Heart left ventricle (tissue), 16 donors: ENCODE data around the gene GGT7. TPM values are rescaled to one million over a fixed set of nuclear protein-coding genes. Genes with fewer than 3 reads are reported as not detected.
"Not testable (repeated sequence)": the region's sequence is repeated elsewhere in the genome, so short reads cannot be mapped to it uniquely, and the experiment has no call there.

ENCODE experiments used
- ATAC-seq, 4 donors: fragments of 200-7000 bp; cut with Tn5 transposase; one replicate each; pipeline ENCODE4 v1.9.1; 2020 to 2022; ENCODE audit warnings: moderate library complexity in 4 of 4, mild to moderate bottlenecking in 3 of 4, moderate number of reproducible peaks in 1 of 4
- DNase-seq, 5 donors: peaks; one replicate each; pipeline ENCODE4 v3.0.0-alpha.2; 2020
- H3K27ac ChIP-seq, 12 donors: fragments of 200-600 bp; sonication (generic) in 4 of 12; one replicate each; pipeline versions ENCODE4 v1.5.0 to v1.8.0; 2016 to 2022; ENCODE audit warnings: mild to moderate bottlenecking in 2 of 12
- H3K27me3 ChIP-seq, 9 donors: fragments of 200-600 bp; sonication (generic) in 2 of 9; one replicate each; pipeline versions ENCODE4 v1.5.1 to v1.8.0; 2016 to 2022; ENCODE audit warnings: mild to moderate bottlenecking in 3 of 9
- H3K36me3 ChIP-seq, 9 donors: fragments of 200-600 bp; sonication (generic) in 2 of 9; one replicate each; pipeline versions ENCODE4 v1.5.0 to v1.8.0; 2018 to 2022; ENCODE audit warnings: mild to moderate bottlenecking in 2 of 9
- H3K4me1 ChIP-seq, 12 donors: fragments of 200-600 bp; sonication (generic) in 4 of 12; one replicate each; pipeline versions ENCODE4 v1.5.0 to v1.8.0; 2016 to 2022; ENCODE audit warnings: mild to moderate bottlenecking in 3 of 12
- H3K4me3 ChIP-seq, 12 donors: fragments of 200-600 bp; sonication (generic) in 4 of 12; one replicate each; pipeline versions ENCODE4 v1.5.0 to v1.8.0; 2017 to 2022; ENCODE audit warnings: mild to moderate bottlenecking in 9 of 12, moderate library complexity in 4 of 12
- H3K9me3 ChIP-seq, 12 donors: fragments of 200-600 bp; sonication (generic) in 4 of 12; one replicate each; pipeline versions ENCODE4 v1.5.0 to v1.8.0; 2016 to 2022; ENCODE audit warnings: mild to moderate bottlenecking in 1 of 12
- POLR2A ChIP-seq, 2 donors: fragments of 450-650 bp; IDR thresholded peaks; one replicate each; pipeline ENCODE4 v1.6.1; 2017; ENCODE audit warnings: antibody characterized with exemption in 2 of 2, mild to moderate bottlenecking in 2 of 2, moderate library complexity in 2 of 2
- WGBS, 4 donors: extraction: QIAGEN DNeasy Blood & Tissue Kit in 2 of 4; methylation state at CpG; one replicate each; pipeline versions ENCODE4 v1.1.5 to v1.1.7; 2013 to 2018; 5-methylcytosine and 5-hydroxymethylcytosine counted together
- intact Hi-C, 10 donors: fragments of 100-400 bp; cut with DNase I; formaldehyde crosslinking; loops; one replicate each; pipeline versions ENCODE4 v1.11.1 to v1.14.2; 2022
- polyA plus RNA-seq, 2 donors: library from polyadenylated mRNA; stranded (reverse); fragments of 200-250 nt; gene quantifications; one replicate each; pipeline ENCODE4 v1.2.3, GENCODE V29; 2013
- total RNA-seq, 9 donors: library from RNA; depleted of rRNA in 2 of 9; stranded (reverse); fragments of >200 nt in 2 of 9; fragmentation: NEBNext Ultra II Directional in 3 of 9; extraction: Animal tissue kit (Norgen Biotek cat#: 25700) in 3 of 9; gene quantifications; one replicate each; pipeline versions ENCODE4 v1.1.0 to v1.2.4, GENCODE V29; 2016 to 2023
- TF ChIP-seq, protein P1 (sequence below), 12 donors: fragments of 200-600 bp; sonication (generic) in 4 of 12; IDR thresholded peaks; one replicate each; pipeline versions ENCODE4 v1.5.0 to v1.8.0; 2018 to 2022; ENCODE audit warnings: antibody characterized with exemption in 12 of 12, mild to moderate bottlenecking in 5 of 12
- donor health status: ischemic (EF 13 %, LVEDD 7.1; RV severe dilation, severe dysfunction).
- donor health status: healthy with polysubstance abuse.
- donor health status: DM: no; HTN: yes; CAD: no.
- donor health status: DM: no; HTN: no; CAD: no.
- donor health status: ischemic (EF 25% LVEDD 6.9; RV normal size, moderate dysfunction).
- donor health status: ischemic (EF 25% LVEDD 5.7; RV mildly dilated, moderate dysfunction).
- donor health status: healthy.
- donor health status: DM: yes; HTN: yes; CAD: no.
- donor health status: ischemic (EF 35%, LVEDD 5.7; RV mildly dilated, moderate dysfunction).
- donor health status: nonischemic (EF 11% LVEDD 7.7; RV severe dilation, severe dysfunction).
- donor health status: DM: yes; HTN: yes; CAD: no.
- donor health status: PGD.
- donor health status: ischemic (EF 29% LVEDD 5.4; RV normal size, mild dysfunction).
- donor health status: nonischemic (EF 23%, LVEDD 6.1; RV moderate dilation, normal function).

The GGT7 gene
- total and polyA plus RNA-seq, 11 donors = 7.9 to 30.7 (median 17.5) TPM

DNA sequence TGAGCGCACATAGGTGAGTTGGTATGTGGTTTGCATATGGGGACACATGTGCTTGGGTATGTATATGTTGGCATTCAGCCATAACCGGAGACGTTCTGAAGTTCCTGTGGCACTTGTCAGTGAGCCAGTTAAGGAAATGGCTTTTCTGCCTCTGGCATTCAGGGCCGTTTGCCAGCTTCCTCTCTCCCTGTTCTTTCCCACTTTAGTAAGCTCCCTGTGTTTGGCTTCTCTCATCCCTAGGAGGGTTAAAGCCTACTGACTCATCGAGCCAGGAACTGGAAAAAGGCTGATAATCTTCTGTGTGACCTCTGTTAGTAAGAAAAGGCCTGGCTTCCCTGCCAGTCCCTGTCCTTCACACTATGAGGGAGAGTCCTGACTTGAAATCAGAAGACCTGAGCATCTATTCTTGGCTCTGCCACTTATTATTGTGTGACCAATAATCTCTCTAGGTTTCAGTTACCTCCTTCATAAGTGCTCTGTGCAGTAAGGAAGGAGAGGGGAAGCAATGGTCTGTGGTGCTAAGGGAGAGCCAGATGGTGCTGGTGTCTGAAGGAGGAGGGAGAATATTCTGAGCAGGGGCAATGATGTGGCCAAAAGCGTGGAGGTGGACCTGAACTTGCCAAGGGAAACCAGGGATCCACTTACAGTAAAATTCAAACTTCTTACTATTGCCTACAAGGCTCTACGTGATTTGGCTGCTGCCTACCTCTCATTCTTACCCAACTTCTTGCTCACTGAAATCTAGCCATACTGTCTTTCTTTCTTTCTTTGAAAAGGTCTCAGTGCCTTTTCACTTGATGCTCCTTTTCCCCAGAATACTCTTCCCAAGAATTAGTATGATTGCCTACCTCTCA lies 35.2 kb upstream of the GGT7 start:
- 22 to 29% (median 23%) methylated on average over 7 of the region's 7 CpGs for WGBS, 4 donors
- peak; percentile 90 to 97 (median 97) for ATAC-seq
- Histone ChIP-seq H3K27ac (peak overlapping the region; percentile 50 to 89 (median 80)), H3K4me1 (peaks cover 8 to 47% (median 25%) of the 10 kb centered on the region in 12 donors), H3K27me3 (no peaks in the 10 kb centered on the region), H3K9me3 (no peaks in the 10 kb centered on the region), H3K4me3 (no peak overlapping the region), H3K36me3 (no peaks in the 10 kb centered on the region)
- intact Hi-C loops = no loop called here
- peak in 4 of 5 donors; percentile 57 to 80 (median 68) for DNase-seq
- TF ChIP-seq POLR2A (IDR thresholded peaks at IDR 0.05) = no peak
- TF ChIP-seq, protein P1, sequence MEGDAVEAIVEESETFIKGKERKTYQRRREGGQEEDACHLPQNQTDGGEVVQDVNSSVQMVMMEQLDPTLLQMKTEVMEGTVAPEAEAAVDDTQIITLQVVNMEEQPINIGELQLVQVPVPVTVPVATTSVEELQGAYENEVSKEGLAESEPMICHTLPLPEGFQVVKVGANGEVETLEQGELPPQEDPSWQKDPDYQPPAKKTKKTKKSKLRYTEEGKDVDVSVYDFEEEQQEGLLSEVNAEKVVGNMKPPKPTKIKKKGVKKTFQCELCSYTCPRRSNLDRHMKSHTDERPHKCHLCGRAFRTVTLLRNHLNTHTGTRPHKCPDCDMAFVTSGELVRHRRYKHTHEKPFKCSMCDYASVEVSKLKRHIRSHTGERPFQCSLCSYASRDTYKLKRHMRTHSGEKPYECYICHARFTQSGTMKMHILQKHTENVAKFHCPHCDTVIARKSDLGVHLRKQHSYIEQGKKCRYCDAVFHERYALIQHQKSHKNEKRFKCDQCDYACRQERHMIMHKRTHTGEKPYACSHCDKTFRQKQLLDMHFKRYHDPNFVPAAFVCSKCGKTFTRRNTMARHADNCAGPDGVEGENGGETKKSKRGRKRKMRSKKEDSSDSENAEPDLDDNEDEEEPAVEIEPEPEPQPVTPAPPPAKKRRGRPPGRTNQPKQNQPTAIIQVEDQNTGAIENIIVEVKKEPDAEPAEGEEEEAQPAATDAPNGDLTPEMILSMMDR (IDR thresholded peaks at IDR 0.05) = no peak

DNA sequence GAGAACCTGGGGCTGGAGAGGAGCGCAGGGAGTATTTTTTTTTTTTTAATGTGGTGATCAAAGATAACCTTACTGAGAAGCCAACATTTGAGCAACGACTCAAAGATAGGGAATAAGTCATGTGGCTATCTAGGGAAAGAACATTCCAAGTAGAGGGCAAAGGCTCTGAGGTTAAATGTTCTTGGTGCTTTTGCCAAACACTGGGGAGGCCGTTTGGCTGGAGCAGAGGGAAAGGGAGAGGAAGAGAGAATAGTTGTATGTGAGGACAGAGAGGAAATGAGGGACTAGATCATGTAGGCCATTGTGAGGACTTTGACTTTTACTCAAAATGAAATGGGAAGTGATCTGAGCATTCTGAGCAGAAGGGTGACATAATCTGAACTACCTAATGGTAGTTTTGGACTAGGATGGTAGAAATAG lies 31.6 kb upstream of the GGT7 start:
- WGBS, 4 donors = 30 to 40% (median 32%) methylated on average over 3 of the region's 3 CpGs
- H3K4me1 ChIP-seq = peaks cover 8 to 47% (median 25%) of the 10 kb centered on the region in 12 donors
- peaks cover 0 to 9% (median 0%) of the 10 kb centered on the region in 9 donors for H3K36me3 ChIP-seq
- H3K27me3 ChIP-seq = no peaks in the 10 kb centered on the region
- H3K4me3 ChIP-seq = no peak overlapping the region
- intact Hi-C loops = no loop called here
- no peak for TF ChIP-seq POLR2A (IDR thresholded peaks at IDR 0.05)
- TF ChIP-seq, protein P1 (IDR thresholded peaks at IDR 0.05) = no peak
- H3K9me3 ChIP-seq = no peaks in the 10 kb centered on the region
- H3K27ac ChIP-seq = peak overlapping the region in 8 of 12 donors; percentile 2 to 85 (median 36)
- no peak for DNase-seq
- ATAC-seq = no peak

DNA sequence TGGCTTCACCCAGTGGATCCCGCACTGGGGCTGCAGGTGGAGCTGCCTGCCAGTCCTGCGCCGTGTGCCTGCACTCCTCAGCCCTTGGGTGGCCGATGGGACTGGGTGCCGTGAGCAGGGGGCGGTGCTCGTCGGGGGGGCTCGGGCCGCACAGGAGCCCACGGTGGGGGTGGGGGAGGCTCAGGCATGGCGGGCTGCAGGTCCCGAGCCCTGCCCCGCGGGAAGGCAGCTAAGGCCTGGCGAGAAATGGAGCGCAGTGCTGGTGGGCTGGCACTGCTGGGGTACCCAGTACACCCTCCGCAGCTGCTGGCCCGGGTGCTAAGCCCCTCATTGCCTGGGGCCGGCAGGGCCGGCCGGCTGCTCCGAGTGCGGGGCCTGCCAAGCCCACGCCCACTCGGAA lies 26.1 kb upstream of the GGT7 start:
- Histone ChIP-seq H3K4me1 (peaks cover 0 to 36% (median 15%) of the 10 kb centered on the region in 12 donors), H3K27ac (peak overlapping the region in 2 of 12 donors; percentile 13 to 16)
- H3K27me3 ChIP-seq, H3K4me3 ChIP-seq, DNase-seq, H3K36me3 ChIP-seq, ATAC-seq, intact Hi-C loops, H3K9me3 ChIP-seq: not testable (repeated sequence)
- WGBS, 4 donors = 90 to 97% (median 93%) methylated on average over 11 to 26 of the region's 26 CpGs

DNA sequence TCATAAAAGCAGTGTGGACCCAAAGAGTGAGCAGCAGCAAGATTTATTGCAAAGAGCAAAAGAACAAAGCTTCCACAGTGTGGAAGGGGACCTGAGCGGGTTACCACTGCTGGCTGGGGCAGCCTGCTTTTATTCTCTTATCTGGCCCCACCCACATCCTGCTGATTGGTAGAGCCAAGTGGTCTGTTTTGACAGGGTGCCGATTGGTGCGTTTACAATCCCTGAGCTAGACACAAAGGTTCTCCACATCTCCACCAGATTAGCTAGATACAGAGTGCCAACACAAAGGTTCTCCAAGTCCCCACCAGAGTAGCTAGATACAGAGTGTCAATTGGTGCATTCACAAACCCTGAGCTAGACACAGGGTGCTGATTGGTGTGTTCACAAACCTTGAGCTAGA lies 25.5 kb upstream of the GGT7 start:
- H3K9me3 ChIP-seq, H3K4me3 ChIP-seq, ATAC-seq, intact Hi-C loops, H3K27ac ChIP-seq, DNase-seq, H3K36me3 ChIP-seq, H3K27me3 ChIP-seq: not testable (repeated sequence)
- peaks cover 0 to 31% (median 14%) of the 10 kb centered on the region in 12 donors for H3K4me1 ChIP-seq
- WGBS, 4 donors = 55 to 85% (median 76%) methylated on average over 2 to 3 of the region's 3 CpGs; no CpG with 5 or more reads in 1 of the 4 donors

DNA sequence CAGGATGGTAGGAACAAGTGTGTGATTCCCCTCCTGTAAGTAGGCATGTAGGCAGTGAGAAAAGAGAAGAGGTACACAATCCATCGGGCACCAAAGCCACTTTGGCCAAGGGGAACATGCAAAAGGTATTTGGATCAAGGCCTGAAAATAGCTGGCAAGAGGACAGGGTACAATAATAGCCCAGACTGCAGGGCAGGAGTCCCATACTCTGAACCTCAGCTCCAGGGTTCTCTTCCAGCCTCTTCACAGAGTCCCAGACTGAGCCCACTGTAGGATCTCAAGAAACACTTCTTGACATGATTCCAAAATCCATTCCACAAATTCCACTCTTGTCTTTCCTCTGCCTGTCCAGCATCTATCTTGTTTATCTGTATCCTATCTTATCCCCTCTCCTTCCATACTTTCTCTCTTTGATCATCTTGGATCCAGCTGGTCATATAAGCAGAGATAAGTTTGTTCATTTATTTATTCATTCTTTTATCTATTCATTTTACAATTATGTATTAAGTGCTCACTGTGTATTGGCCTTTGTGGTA lies 23.5 kb upstream of the GGT7 start:
- H3K4me3 ChIP-seq = no peak overlapping the region
- no peaks in the 10 kb centered on the region for H3K9me3 ChIP-seq
- H3K4me1 ChIP-seq = peaks cover 0 to 36% (median 20%) of the 10 kb centered on the region in 12 donors
- intact Hi-C loops = no loop called here
- peak overlapping the region in 11 of 12 donors; percentile 13 to 57 (median 44) for H3K27ac ChIP-seq
- WGBS, 4 donors = 35 to 53% (median 44%) methylated on average over 1 of the region's 1 CpG
- H3K36me3 ChIP-seq = peaks cover 0 to 9% (median 0%) of the 10 kb centered on the region in 9 donors
- TF ChIP-seq, protein P1 (IDR thresholded peaks at IDR 0.05) = no peak
- TF ChIP-seq POLR2A (IDR thresholded peaks at IDR 0.05) = no peak
- H3K27me3 ChIP-seq = no peaks in the 10 kb centered on the region
- ATAC-seq (peak; percentile 90 to 96 (median 92)), DNase-seq (peak in 3 of 5 donors; percentile 52 to 67 (median 56))
